ENCODE results near the gene OSBPL8.
A peak's percentile ranks its signal among the peaks of the same experiment; 100 is the strongest.

The OSBPL8 gene

GRCh38 chr12:76457818-76458217 lies 101.8 kb downstream of the OSBPL8 start:
- Histone ChIP-seq H3K9ac (ENCODE audit: low read length) (no peak overlapping the region), H4K91ac (ENCODE audit: low read length) (no peak overlapping the region), H3K14ac (ENCODE audit: low read length in 2 of 2) (no peak overlapping the region), H2BK12ac (ENCODE audit: low read length in 2 of 2) (no peak overlapping the region), H3K27ac (ENCODE audit: low read length, poor library complexity, severe bottlenecking) (no peak overlapping the region), H4K8ac (ENCODE audit: low read length) (no peak overlapping the region), H2BK120ac (ENCODE audit: low read depth, low read length) (no peak overlapping the region), H3K23ac (ENCODE audit: low read length in 2 of 2) (no peak overlapping the region), H2AK5ac (ENCODE audit: low read length, severe bottlenecking) (no peak overlapping the region), H3K4ac (ENCODE audit: low read depth in 1 of 2, low read length in 2 of 2) (no peak overlapping the region), H3K36me3 (ENCODE audit: control insufficient read depth in 1 of 2, insufficient read depth in 2 of 2, low read depth in 1 of 2, low read length in 2 of 2) (peaks cover 0 to 8% of the 10 kb centered on the region in 2 experiments), H2AFZ (ENCODE audit: low read depth, low read length) (no peak overlapping the region), H3K79me1 (replicated peaks; ENCODE audit: low read length, poor library complexity, severe bottlenecking) (peaks cover 8% of the 10 kb centered on the region), H3K4me2 (ENCODE audit: low read length, poor library complexity, severe bottlenecking) (no peak overlapping the region), H3K4me3 (ENCODE audit: insufficient read depth in 1 of 2, low read depth in 1 of 2, low read length in 2 of 2) (no peak overlapping the region), H3K4me1 (ENCODE audit: control insufficient read depth, insufficient read depth, low read depth, low read length) (peaks cover 3% of the 10 kb centered on the region), H2BK15ac (ENCODE audit: low read depth, poor library complexity, severe bottlenecking) (no peak overlapping the region), H2BK5ac (ENCODE audit: low read depth, low read length, poor library complexity, severe bottlenecking) (no peak overlapping the region), H3K18ac (ENCODE audit: low read depth in 1 of 2, low read length in 2 of 2) (no peak overlapping the region), H3K27me3 (ENCODE audit: control insufficient read depth in 1 of 2, insufficient read depth in 1 of 2, low read length in 2 of 2) (no peaks in the 10 kb centered on the region), H3K9me3 (ENCODE audit: control insufficient read depth, low read length) (no peaks in the 10 kb centered on the region)
- 47% methylated on average over 4 of the region's 5 CpGs for WGBS
- no peak for DNase-seq

GRCh38 chr12:76457010-76457409 lies 102.6 kb downstream of the OSBPL8 start:
- peaks cover 10% of the 10 kb centered on the region for H3K79me1 ChIP-seq (replicated peaks; ENCODE audit: low read length, poor library complexity, severe bottlenecking)
- DNase-seq = no peak
- H3K9ac ChIP-seq (ENCODE audit: low read length) = no peak overlapping the region
- H3K23ac ChIP-seq (ENCODE audit: low read length in 2 of 2) = no peak overlapping the region
- no peaks in the 10 kb centered on the region for H3K9me3 ChIP-seq (ENCODE audit: control insufficient read depth, low read length)
- no peak overlapping the region for H3K14ac ChIP-seq (ENCODE audit: low read length in 2 of 2)
- no peak overlapping the region for H3K27ac ChIP-seq (ENCODE audit: low read length, poor library complexity, severe bottlenecking)
- H3K4me2 ChIP-seq (ENCODE audit: low read length, poor library complexity, severe bottlenecking) = no peak overlapping the region
- no peak overlapping the region for H2AFZ ChIP-seq (ENCODE audit: low read depth, low read length)
- no peak overlapping the region for H4K8ac ChIP-seq (ENCODE audit: low read length)
- H3K4me3 ChIP-seq (ENCODE audit: insufficient read depth in 1 of 2, low read depth in 1 of 2, low read length in 2 of 2) = no peak overlapping the region
- peaks cover 0 to 8% of the 10 kb centered on the region in 2 experiments for H3K36me3 ChIP-seq (ENCODE audit: control insufficient read depth in 1 of 2, insufficient read depth in 2 of 2, low read depth in 1 of 2, low read length in 2 of 2)
- H3K4me1 ChIP-seq (ENCODE audit: control insufficient read depth, insufficient read depth, low read depth, low read length) = peaks cover 3% of the 10 kb centered on the region
- H2BK12ac ChIP-seq (ENCODE audit: low read length in 2 of 2) = no peak overlapping the region
- H2BK5ac ChIP-seq (ENCODE audit: low read depth, low read length, poor library complexity, severe bottlenecking) = no peak overlapping the region
- WGBS = 78% methylated on average over 4 of the region's 7 CpGs
- H3K27me3 ChIP-seq (ENCODE audit: control insufficient read depth in 1 of 2, insufficient read depth in 1 of 2, low read length in 2 of 2) = no peaks in the 10 kb centered on the region
- no peak overlapping the region for H2BK120ac ChIP-seq (ENCODE audit: low read depth, low read length)
- no peak overlapping the region for H2BK15ac ChIP-seq (ENCODE audit: low read depth, poor library complexity, severe bottlenecking)
- H3K4ac ChIP-seq (ENCODE audit: low read depth in 1 of 2, low read length in 2 of 2) = no peak overlapping the region
- no peak overlapping the region for H2AK5ac ChIP-seq (ENCODE audit: low read length, severe bottlenecking)
- no peak overlapping the region for H3K18ac ChIP-seq (ENCODE audit: low read depth in 1 of 2, low read length in 2 of 2)
- no peak overlapping the region for H4K91ac ChIP-seq (ENCODE audit: low read length)

GRCh38 chr12:76455582-76456345 lies 103.8 kb downstream of the OSBPL8 start:
- Histone ChIP-seq H2BK15ac (ENCODE audit: low read depth, poor library complexity, severe bottlenecking) (no peak overlapping the region), H3K9ac (ENCODE audit: low read length) (peak overlapping the region; percentile 41), H3K4me2 (ENCODE audit: low read length, poor library complexity, severe bottlenecking) (no peak overlapping the region), H2BK120ac (ENCODE audit: low read depth, low read length) (no peak overlapping the region), H3K4ac (ENCODE audit: low read depth in 1 of 2, low read length in 2 of 2) (no peak overlapping the region), H2BK12ac (ENCODE audit: low read length in 2 of 2) (no peak overlapping the region), H3K14ac (ENCODE audit: low read length in 2 of 2) (no peak overlapping the region), H3K18ac (ENCODE audit: low read depth in 1 of 2, low read length in 2 of 2) (no peak overlapping the region), H4K91ac (ENCODE audit: low read length) (no peak overlapping the region), H2BK5ac (ENCODE audit: low read depth, low read length, poor library complexity, severe bottlenecking) (no peak overlapping the region), H2AFZ (ENCODE audit: low read depth, low read length) (no peak overlapping the region), H3K4me1 (ENCODE audit: control insufficient read depth, insufficient read depth, low read depth, low read length) (peaks cover 3% of the 10 kb centered on the region), H3K27ac (ENCODE audit: low read length, poor library complexity, severe bottlenecking) (peak overlapping the region; percentile 74), H2AK5ac (ENCODE audit: low read length, severe bottlenecking) (no peak overlapping the region), H3K79me1 (replicated peaks; ENCODE audit: low read length, poor library complexity, severe bottlenecking) (peaks cover 8% of the 10 kb centered on the region), H4K8ac (ENCODE audit: low read length) (no peak overlapping the region), H3K9me3 (ENCODE audit: control insufficient read depth, low read length) (no peaks in the 10 kb centered on the region), H3K36me3 (ENCODE audit: control insufficient read depth in 1 of 2, insufficient read depth in 2 of 2, low read depth in 1 of 2, low read length in 2 of 2) (peaks cover 0 to 15% of the 10 kb centered on the region in 2 experiments), H3K27me3 (ENCODE audit: control insufficient read depth in 1 of 2, insufficient read depth in 1 of 2, low read length in 2 of 2) (no peaks in the 10 kb centered on the region), H3K23ac (ENCODE audit: low read length in 2 of 2) (no peak overlapping the region), H3K4me3 (ENCODE audit: insufficient read depth in 1 of 2, low read depth in 1 of 2, low read length in 2 of 2) (no peak overlapping the region)
- DNase-seq = peak; percentile 79
- 0% methylated on average over 1 of the region's 2 CpGs for WGBS

GRCh38 chr12:76451528-76451927 lies 108.0 kb downstream of the OSBPL8 start:
- Histone ChIP-seq H2BK12ac (ENCODE audit: low read length in 2 of 2) (no peak overlapping the region), H3K9ac (ENCODE audit: low read length) (no peak overlapping the region)

More at GRCh38 chr12:76451528-76451927, 108.0 kb downstream of the OSBPL8 start:
- Histone ChIP-seq H3K18ac (ENCODE audit: low read depth in 1 of 2, low read length in 2 of 2) (no peak overlapping the region), H3K36me3 (ENCODE audit: control insufficient read depth in 1 of 2, insufficient read depth in 2 of 2, low read depth in 1 of 2, low read length in 2 of 2) (peaks cover 0 to 21% of the 10 kb centered on the region in 2 experiments), H3K79me1 (replicated peaks; ENCODE audit: low read length, poor library complexity, severe bottlenecking) (peaks cover 2% of the 10 kb centered on the region), H3K4ac (ENCODE audit: low read depth in 1 of 2, low read length in 2 of 2) (no peak overlapping the region), H2AK5ac (ENCODE audit: low read length, severe bottlenecking) (no peak overlapping the region), H3K23ac (ENCODE audit: low read length in 2 of 2) (no peak overlapping the region), H2AFZ (ENCODE audit: low read depth, low read length) (no peak overlapping the region), H4K8ac (ENCODE audit: low read length) (no peak overlapping the region), H3K9me3 (ENCODE audit: control insufficient read depth, low read length) (no peaks in the 10 kb centered on the region), H3K27me3 (ENCODE audit: control insufficient read depth in 1 of 2, insufficient read depth in 1 of 2, low read length in 2 of 2) (no peaks in the 10 kb centered on the region), H3K4me3 (ENCODE audit: insufficient read depth in 1 of 2, low read depth in 1 of 2, low read length in 2 of 2) (no peak overlapping the region), H2BK15ac (ENCODE audit: low read depth, poor library complexity, severe bottlenecking) (no peak overlapping the region), H3K4me2 (ENCODE audit: low read length, poor library complexity, severe bottlenecking) (no peak overlapping the region), H2BK120ac (ENCODE audit: low read depth, low read length) (no peak overlapping the region), H3K27ac (ENCODE audit: low read length, poor library complexity, severe bottlenecking) (no peak overlapping the region), H2BK5ac (ENCODE audit: low read depth, low read length, poor library complexity, severe bottlenecking) (no peak overlapping the region), H4K91ac (ENCODE audit: low read length) (no peak overlapping the region), H3K14ac (ENCODE audit: low read length in 2 of 2) (no peak overlapping the region), H3K4me1 (ENCODE audit: control insufficient read depth, insufficient read depth, low read depth, low read length) (no peaks in the 10 kb centered on the region)
- DNase-seq = no peak
- 97% methylated on average over 6 of the region's 6 CpGs for WGBS
